ENCODE data around the gene PDE11A.

DNA sequence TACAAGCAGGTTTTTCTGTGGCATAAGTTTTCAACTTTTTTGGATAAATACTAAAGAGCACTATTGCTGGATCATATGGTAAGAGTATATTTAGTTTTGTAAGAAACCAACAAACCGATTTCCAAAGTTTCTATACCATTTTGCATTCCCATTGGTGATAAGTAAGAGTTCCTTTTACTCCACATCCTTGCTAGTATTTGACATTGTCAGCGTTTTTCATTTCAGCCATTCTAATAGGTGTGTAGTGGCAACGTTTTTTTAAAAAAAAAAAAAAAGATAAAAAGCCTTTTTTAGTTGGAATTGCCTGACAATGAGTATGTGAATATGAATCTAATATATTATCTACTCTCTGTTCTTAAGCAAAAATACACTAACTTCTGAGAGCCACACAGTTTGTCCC, 494.1 kb downstream of the PDE11A start:
- TF ChIP-seq POLR2A (IDR thresholded peaks at IDR 0.05; ENCODE audit: low read depth, low read length) (no peak), POLR2AphosphoS5 (IDR thresholded peaks at IDR 0.05; ENCODE audit: low read depth, low read length) (no peak)

All from GM12892 (cell line).